ENCODE data around the gene SORBS2.

- TF ChIP-seq CTCF (IDR thresholded peaks at IDR 0.05) = no peak
- no peak for TF ChIP-seq POLR2A (IDR thresholded peaks at IDR 0.05)
- TF ChIP-seq POLR2AphosphoS5 (IDR thresholded peaks at IDR 0.05) = no peak
- no peak for TF ChIP-seq EP300 (IDR thresholded peaks at IDR 0.05)
Observed at GRCh38 chr4:185734930-185735329, 77.1 kb downstream of the SORBS2 start.
